Endothelial cell of umbilical vein (primary cell): ENCODE measurements around the gene RASA2. TPM values are rescaled to one million over a fixed set of nuclear protein-coding genes. Genes with fewer than 3 reads are reported as not detected.

Source experiments
- BruUV-seq: library from RNA; stranded (reverse); fragments of 400-500 nt; replicated peaks from 2 replicates; lab custom pipeline; 2021; lab: Mats Ljungman, UMichigan
- CTCF ChIA-PET: fragments of 300-600, 350-600 bp; sonication (Branson Sonifier 250); formaldehyde crosslinking; loops from one replicate; lab custom pipeline; 2021; ENCODE audit warnings: antibody characterized with exemption, inconsistent platforms; lab: Charles Lee
- POLR2A ChIA-PET: fragments of 300-600, 350-600 bp; sonication (Branson Sonifier 250); formaldehyde crosslinking; loops from one replicate; lab custom pipeline; 2021; ENCODE audit warnings: antibody characterized with exemption, inconsistent platforms; lab: Charles Lee
- DNase-seq: peaks from one replicate; pipeline ENCODE4 v3.0.0-alpha.2; 2011; ENCODE audit warnings: low read depth, low spot score
- FAIRE-seq: peaks from 2 replicates; lab custom pipeline; 2011; peaks lifted over from hg19 to GRCh38; lab: Jason Lieb, UNC
- H2AFZ ChIP-seq: 2 replicates; pipeline ENCODE4 v1.6.0; 2012; ENCODE audit warnings: low read depth, low read length, control low read depth, inconsistent platforms
- H3K27ac ChIP-seq: 2 replicates; pipeline ENCODE4 v1.5.1; 2011; ENCODE audit warnings: low read depth, mild to moderate bottlenecking, control low read depth, low read length, moderate library complexity; ENCODE audit not compliant: insufficient read depth
- H3K27me3 ChIP-seq, 2 experiments: 2 replicates each; pipeline versions ENCODE4 v1.6.0 to v1.6.1; 2011; ENCODE audit warnings: low read length in 2 of 2, mixed read lengths in 1 of 2; ENCODE audit not compliant: control insufficient read depth in 2 of 2, insufficient read depth in 2 of 2
- H3K36me3 ChIP-seq, 2 experiments: 2 replicates in 1 of 2; 3 replicates in 1 of 2; pipeline ENCODE4 v1.5.1; 2011; ENCODE audit warnings: low read length in 2 of 2, mild to moderate bottlenecking in 1 of 2, moderate library complexity in 1 of 2; ENCODE audit not compliant: control insufficient read depth in 2 of 2, insufficient read depth in 2 of 2; ENCODE audit errors: extremely low read depth in 1 of 2
- H3K4me1 ChIP-seq: 3 replicates; pipeline ENCODE4 v1.5.1; 2011; ENCODE audit warnings: mild to moderate bottlenecking, low read length; ENCODE audit not compliant: control insufficient read depth, insufficient read depth; ENCODE audit errors: extremely low read depth
- H3K4me2 ChIP-seq: 2 replicates; pipeline ENCODE4 v1.6.1; 2011; ENCODE audit warnings: low read length, control low read depth, mixed read lengths; ENCODE audit not compliant: insufficient read depth
- H3K4me3 ChIP-seq, 3 experiments: fragments of 200-600 bp in 1 of 3; sonication (generic), shearing (Covaris generic) in 1 of 3; replicated peaks in 1 of 3; 2 replicates each; pipeline ENCODE4 v1.5.1; 2011 to 2016; ENCODE audit warnings: control low read depth in 3 of 3, low read length in 3 of 3, mild to moderate bottlenecking in 2 of 3, inconsistent platforms in 1 of 3, low read depth in 1 of 3, moderate library complexity in 1 of 3; ENCODE audit not compliant: insufficient read depth in 1 of 3
- H3K79me2 ChIP-seq: 2 replicates; pipeline ENCODE4 v1.6.0; 2012; ENCODE audit warnings: low read length, inconsistent platforms; ENCODE audit not compliant: control insufficient read depth, insufficient read depth
- H3K9ac ChIP-seq: replicated peaks from 2 replicates; pipeline ENCODE3; 2011; ENCODE audit warnings: low read length, control low read depth; ENCODE audit not compliant: insufficient read depth; ENCODE audit errors: extremely low read depth
- H3K9me1 ChIP-seq: replicated peaks from 3 replicates; pipeline ENCODE4 v1.6.0; 2011; ENCODE audit warnings: mild to moderate bottlenecking, low read length; ENCODE audit not compliant: control insufficient read depth, insufficient read depth; ENCODE audit errors: extremely low read depth
- H3K9me3 ChIP-seq: replicated peaks from 2 replicates; pipeline ENCODE4 v1.5.1; 2012; ENCODE audit warnings: low read length, inconsistent platforms; ENCODE audit not compliant: control insufficient read depth, insufficient read depth
- H4K20me1 ChIP-seq: replicated peaks from 2 replicates; pipeline ENCODE3; 2011; ENCODE audit warnings: mild to moderate bottlenecking, low read length; ENCODE audit not compliant: control insufficient read depth, insufficient read depth; ENCODE audit errors: extremely low read depth
- EZH2 ChIP-seq: IDR thresholded peaks from 2 replicates; pipeline ENCODE4 v1.6.1; 2012; ENCODE audit warnings: borderline replicate concordance, low read depth, mild to moderate bottlenecking, moderate library complexity, low read length, inconsistent platforms; ENCODE audit not compliant: severe bottlenecking
- FOS ChIP-seq: IDR thresholded peaks from 2 replicates; pipeline ENCODE4 v1.6.1; 2011; ENCODE audit warnings: mild to moderate bottlenecking, low read length, moderate library complexity, borderline replicate concordance; ENCODE audit not compliant: insufficient read depth
- GATA2 ChIP-seq: IDR thresholded peaks from 2 replicates; pipeline ENCODE4 v1.7.0; 2011; ENCODE audit warnings: low read depth, mild to moderate bottlenecking, moderate library complexity, mixed read lengths, low read length; ENCODE audit not compliant: insufficient read length, insufficient read depth
- JUN ChIP-seq: IDR thresholded peaks from 2 replicates; pipeline ENCODE4 v1.6.1; 2011; ENCODE audit warnings: borderline replicate concordance, low read depth; ENCODE audit not compliant: insufficient read length, insufficient read depth
- MYC ChIP-seq: IDR thresholded peaks from one replicate; pipeline ENCODE4 v1.6.1; 2011; ENCODE audit warnings: mild to moderate bottlenecking, low read depth, low read length
- POLR2A ChIP-seq: IDR thresholded peaks from 2 replicates; pipeline ENCODE4 v1.6.1; 2012; ENCODE audit warnings: low read depth, mild to moderate bottlenecking, control low read depth, low read length
- POLR2AphosphoS5 ChIP-seq: IDR thresholded peaks from 2 replicates; pipeline ENCODE4 v1.6.1; 2012; ENCODE audit warnings: low read depth, mild to moderate bottlenecking, control low read depth, low read length, moderate library complexity; ENCODE audit not compliant: insufficient read depth
- dilution Hi-C: fragments of 300-500 bp; cut with MboI; formaldehyde crosslinking; loops from one replicate; pipeline ENCODE4 v1.15.0; 2019; ENCODE audit warnings: low sequenced_read_pairs; ENCODE audit not compliant: extremely low pct_ligation_motif_present
- intact Hi-C: fragments of 100-400 bp; cut with micrococcal nuclease; formaldehyde crosslinking; loops from one replicate; pipeline ENCODE4 v1.10.0; 2022
- polyA plus RNA-seq, 4 experiments: library from polyadenylated mRNA; depleted of rRNA in 3 of 4; stranded (reverse) in 3 of 4; unstranded in 1 of 4; fragments of >200 nt; gene quantifications; 2 replicates each; pipeline versions ENCODE4 v1.2.1 to v1.2.3, GENCODE V29; 2011 to 2012; ENCODE audit warnings: missing spikeins in 1 of 4
- total RNA-seq: library from RNA; stranded (reverse); gene quantifications from 2 replicates; pipeline ENCODE4 v1.2.3, GENCODE V29; 2021
- TF ChIP-seq, protein P1 (sequence below): IDR thresholded peaks from 2 replicates; pipeline ENCODE4 v1.6.1; 2011; ENCODE audit not compliant: insufficient read depth, insufficient read length
- TF ChIP-seq, protein P2 (sequence below), 2 donors: IDR thresholded peaks; 1 replicate in 1 of 2; 2 replicates in 1 of 2; pipeline ENCODE4 v1.5.1; 2011; ENCODE audit warnings: low read length in 2 of 2, mild to moderate bottlenecking in 2 of 2, moderate library complexity in 2 of 2, control low read depth in 1 of 2, inconsistent platforms in 1 of 2, low read depth in 1 of 2; ENCODE audit not compliant: insufficient read depth in 1 of 2; ENCODE audit errors: extremely low read depth in 1 of 2

RASA2 gene
- total and polyA plus RNA-seq, 2 donors (not counting 3 experiments of a cell fraction or from before 2014, with no cell fraction given), result 3.1 to 20.2 TPM

DNA sequence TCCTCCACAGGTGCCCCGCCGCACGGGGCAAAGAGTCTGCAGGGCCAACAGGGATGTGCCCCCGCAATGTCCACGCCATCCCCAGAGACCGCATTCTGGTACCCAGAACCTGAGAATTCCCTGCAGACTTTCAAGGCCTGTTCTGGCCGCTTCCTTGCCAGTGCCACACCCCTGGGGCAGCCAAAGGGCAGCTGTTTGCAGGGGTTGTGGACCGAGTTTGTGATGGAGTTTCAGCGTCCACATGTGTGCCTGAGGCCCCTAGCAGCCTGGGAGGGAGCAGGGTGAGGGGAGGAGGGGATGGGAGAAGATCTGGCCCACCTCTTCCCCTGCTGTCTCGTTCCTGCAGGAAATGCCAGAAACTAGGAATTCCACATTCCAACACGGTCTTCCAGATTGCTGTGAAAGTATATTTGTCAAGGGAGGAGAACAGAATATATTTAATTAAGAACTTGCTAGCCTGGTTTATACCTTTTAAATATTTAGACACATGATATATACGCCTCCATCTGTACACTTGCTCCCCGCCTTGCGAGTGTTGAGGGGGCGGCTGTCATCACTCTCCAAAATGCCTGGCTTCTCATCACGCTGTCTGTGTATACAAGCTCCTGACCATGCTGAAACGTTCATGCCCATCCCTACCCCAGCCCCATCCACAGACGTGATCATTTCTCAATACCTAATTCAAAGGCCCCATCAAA lies 31.1 kb upstream of the RASA2 start:
- Histone ChIP-seq H3K9me1 (no peaks in the 10 kb centered on the region), H4K20me1 (no peaks in the 10 kb centered on the region), H3K36me3 (no peaks in the 10 kb centered on the region), H3K27ac (no peak overlapping the region), H3K27me3 (no peaks in the 10 kb centered on the region), H3K9me3 (no peaks in the 10 kb centered on the region), H3K4me3 (no peak overlapping the region), H3K4me1 (no peaks in the 10 kb centered on the region), H3K9ac (no peak overlapping the region), H3K79me2 (no peaks in the 10 kb centered on the region), H3K4me2 (no peak overlapping the region), H2AFZ (no peak overlapping the region)
- no peak for TF ChIP-seq EZH2
- TF ChIP-seq, protein P1, sequence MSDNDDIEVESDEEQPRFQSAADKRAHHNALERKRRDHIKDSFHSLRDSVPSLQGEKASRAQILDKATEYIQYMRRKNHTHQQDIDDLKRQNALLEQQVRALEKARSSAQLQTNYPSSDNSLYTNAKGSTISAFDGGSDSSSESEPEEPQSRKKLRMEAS, result no peak
- no peak for TF ChIP-seq FOS
- TF ChIP-seq, protein P2, sequence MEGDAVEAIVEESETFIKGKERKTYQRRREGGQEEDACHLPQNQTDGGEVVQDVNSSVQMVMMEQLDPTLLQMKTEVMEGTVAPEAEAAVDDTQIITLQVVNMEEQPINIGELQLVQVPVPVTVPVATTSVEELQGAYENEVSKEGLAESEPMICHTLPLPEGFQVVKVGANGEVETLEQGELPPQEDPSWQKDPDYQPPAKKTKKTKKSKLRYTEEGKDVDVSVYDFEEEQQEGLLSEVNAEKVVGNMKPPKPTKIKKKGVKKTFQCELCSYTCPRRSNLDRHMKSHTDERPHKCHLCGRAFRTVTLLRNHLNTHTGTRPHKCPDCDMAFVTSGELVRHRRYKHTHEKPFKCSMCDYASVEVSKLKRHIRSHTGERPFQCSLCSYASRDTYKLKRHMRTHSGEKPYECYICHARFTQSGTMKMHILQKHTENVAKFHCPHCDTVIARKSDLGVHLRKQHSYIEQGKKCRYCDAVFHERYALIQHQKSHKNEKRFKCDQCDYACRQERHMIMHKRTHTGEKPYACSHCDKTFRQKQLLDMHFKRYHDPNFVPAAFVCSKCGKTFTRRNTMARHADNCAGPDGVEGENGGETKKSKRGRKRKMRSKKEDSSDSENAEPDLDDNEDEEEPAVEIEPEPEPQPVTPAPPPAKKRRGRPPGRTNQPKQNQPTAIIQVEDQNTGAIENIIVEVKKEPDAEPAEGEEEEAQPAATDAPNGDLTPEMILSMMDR (IDR thresholded peaks at IDR 0.05; ENCODE audit: extremely low read depth in 1 of 2, insufficient read depth in 1 of 2, low read depth in 1 of 2, low read length in 2 of 2), result no peak
- TF ChIP-seq POLR2AphosphoS5, result no peak
- TF ChIP-seq GATA2, result no peak
- TF ChIP-seq POLR2A, result no peak
- no peak for TF ChIP-seq JUN
- no peak for TF ChIP-seq MYC
- ChIA-PET CTCF (interaction anchor here (1.3 to 9.3 kb wide), 10 partner anchors 9 to 224 kb away, joined by 5 to 351 read pairs (median 18); partner anchors contain the start of gene PXYLP1), POLR2A (interaction anchor here (1.6 kb wide), 1 partner anchor 147 kb away, joined by 4 read pairs; no protein-coding TSS in a partner anchor)
- no TSS peak for BruUV-seq
- dilution Hi-C loops, result no loop called here
- no peak for FAIRE-seq
- DNase-seq, result no peak
- intact Hi-C loops, result loop anchor here (10.0 kb wide), 1 partner anchor 451 kb away; no protein-coding TSS in a partner anchor
